WI38 (cell line): ENCODE results near the gene GPX8.
A peak's percentile ranks its signal among the peaks of the same experiment; 100 is the strongest.

Source experiments
- H3K4me3 ChIP-seq: 2 replicates; pipeline ENCODE4 v1.5.1; 2011; ENCODE audit warnings: low read depth, mild to moderate bottlenecking, control low read depth, low read length
- TF ChIP-seq, protein P1 (sequence below): IDR thresholded peaks from 2 replicates; pipeline ENCODE4 v1.5.1; 2012; ENCODE audit warnings: low read depth, mild to moderate bottlenecking, control low read depth, low read length

GPX8 gene, protein sequence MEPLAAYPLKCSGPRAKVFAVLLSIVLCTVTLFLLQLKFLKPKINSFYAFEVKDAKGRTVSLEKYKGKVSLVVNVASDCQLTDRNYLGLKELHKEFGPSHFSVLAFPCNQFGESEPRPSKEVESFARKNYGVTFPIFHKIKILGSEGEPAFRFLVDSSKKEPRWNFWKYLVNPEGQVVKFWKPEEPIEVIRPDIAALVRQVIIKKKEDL

DNA sequence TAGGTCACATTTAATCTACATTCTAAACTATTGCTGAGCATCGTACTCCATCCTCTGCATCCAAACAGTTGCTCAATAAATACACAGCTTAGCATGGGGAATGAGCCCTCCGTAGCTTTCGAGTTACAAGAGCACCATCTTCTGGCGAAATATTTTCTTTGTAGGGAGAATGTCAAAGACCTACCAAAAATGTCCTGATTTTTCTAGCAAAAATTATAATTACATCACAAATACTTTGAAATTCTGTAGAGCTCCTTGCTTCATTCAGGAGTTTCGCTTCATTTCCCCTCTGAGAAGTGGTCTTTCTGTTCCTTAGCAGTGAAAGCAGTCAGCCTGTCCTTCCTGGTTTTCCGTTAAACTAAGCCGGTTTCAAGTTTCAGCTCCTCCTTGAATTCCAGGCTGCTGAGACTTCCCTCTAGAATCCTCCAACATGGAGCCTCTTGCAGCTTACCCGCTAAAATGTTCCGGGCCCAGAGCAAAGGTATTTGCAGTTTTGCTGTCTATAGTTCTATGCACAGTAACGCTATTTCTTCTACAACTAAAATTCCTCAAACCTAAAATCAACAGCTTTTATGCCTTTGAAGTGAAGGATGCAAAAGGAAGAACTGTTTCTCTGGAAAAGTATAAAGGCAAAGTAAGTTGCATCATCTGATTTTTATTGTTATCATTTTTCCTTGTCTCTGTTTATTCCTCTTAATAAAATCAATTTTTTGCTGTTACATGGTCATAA lies at the start of gene GPX8:
Gene GPX8, plus strand, starts transcription at position 409 of the 730 bp plus-strand sequence. Its CDS starts 22 bp downstream, at position 431.
- TF ChIP-seq, protein P1, sequence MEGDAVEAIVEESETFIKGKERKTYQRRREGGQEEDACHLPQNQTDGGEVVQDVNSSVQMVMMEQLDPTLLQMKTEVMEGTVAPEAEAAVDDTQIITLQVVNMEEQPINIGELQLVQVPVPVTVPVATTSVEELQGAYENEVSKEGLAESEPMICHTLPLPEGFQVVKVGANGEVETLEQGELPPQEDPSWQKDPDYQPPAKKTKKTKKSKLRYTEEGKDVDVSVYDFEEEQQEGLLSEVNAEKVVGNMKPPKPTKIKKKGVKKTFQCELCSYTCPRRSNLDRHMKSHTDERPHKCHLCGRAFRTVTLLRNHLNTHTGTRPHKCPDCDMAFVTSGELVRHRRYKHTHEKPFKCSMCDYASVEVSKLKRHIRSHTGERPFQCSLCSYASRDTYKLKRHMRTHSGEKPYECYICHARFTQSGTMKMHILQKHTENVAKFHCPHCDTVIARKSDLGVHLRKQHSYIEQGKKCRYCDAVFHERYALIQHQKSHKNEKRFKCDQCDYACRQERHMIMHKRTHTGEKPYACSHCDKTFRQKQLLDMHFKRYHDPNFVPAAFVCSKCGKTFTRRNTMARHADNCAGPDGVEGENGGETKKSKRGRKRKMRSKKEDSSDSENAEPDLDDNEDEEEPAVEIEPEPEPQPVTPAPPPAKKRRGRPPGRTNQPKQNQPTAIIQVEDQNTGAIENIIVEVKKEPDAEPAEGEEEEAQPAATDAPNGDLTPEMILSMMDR: peak; percentile 43
- H3K4me3 ChIP-seq: peak within 1 kb of the TSS; percentile 75

DNA sequence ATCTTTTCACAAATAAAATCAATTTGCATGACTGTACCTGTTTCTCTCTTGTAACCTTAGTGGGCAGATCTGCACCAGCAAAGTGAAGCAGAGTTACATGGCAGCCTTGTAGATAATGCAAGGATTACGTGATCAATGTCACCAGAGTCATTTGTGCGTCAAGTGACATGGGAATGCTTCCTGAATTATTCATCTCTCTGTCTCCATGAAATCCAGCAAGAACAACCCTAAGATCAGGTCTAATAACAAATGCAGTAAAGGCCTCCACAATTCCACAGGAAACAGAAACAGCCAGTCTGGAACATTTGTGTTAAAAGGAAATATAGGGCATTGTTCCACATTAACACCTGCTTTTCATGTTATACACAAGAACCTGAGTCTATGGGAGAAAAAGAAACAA lies 49.8 kb upstream of the GPX8 start:
- TF ChIP-seq, protein P1: no peak
- no peak overlapping the region for H3K4me3 ChIP-seq

DNA sequence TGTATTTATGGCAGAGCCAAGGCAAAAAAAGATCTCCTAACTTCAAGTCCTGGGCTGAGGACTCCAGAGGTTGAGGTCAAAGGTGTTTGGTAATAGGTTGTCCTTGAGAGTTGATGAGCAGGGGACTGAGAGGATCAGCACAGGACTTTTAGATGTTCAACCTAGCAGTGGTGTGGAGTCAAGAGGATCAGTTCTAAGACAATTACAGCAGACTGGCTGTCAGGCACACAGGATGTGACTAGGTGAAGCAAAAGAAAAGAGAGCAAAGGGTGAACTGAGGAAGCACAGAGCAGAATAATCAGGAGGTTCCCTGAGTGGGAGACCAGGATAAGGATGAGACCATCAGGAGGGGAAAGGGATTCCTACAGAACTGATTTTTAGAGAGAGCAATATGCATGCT lies 46.6 kb upstream of the GPX8 start:
- TF ChIP-seq, protein P1: no peak
- H3K4me3 ChIP-seq: no peak overlapping the region

DNA sequence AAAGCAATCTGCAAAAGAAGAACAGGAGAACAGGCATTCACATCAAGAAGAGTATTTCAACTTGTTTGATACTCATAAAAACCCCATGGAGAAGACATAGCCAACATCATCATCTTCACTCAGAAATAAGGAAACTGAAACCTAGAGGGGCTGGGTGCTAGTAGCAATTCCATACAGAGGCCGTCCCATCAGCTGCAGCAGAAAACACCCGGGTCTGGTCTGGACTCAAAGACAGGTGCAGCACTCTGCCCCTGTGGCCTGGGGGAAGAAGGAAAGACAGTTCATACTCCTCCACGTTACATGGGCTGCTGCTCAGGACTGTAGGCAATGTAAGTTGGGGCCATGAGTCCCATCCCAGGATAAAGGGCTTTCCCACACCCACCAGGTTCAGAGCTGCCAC lies 45.9 kb upstream of the GPX8 start:
- H3K4me3 ChIP-seq: no peak overlapping the region
- TF ChIP-seq, protein P1: no peak

DNA sequence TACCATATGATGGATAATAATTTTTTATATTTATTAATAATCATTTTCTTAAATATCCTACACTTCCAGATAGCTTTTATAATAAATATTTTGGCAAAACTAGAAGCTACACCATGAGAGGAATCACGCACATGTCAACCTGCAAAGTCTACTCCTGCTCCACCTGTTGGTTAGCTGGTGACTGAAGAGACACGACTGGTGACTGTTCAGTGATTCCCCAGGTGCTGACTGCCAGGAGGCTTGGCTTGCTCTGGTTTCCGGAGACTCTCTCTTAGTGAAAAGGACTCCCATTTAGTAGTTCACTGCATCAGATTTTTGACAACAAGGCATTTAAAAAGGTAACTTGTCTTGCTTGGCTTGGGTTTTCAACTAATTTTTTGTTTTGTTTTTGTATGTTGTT lies 36.6 kb upstream of the GPX8 start:
- no peak overlapping the region for H3K4me3 ChIP-seq
- TF ChIP-seq, protein P1: no peak

DNA sequence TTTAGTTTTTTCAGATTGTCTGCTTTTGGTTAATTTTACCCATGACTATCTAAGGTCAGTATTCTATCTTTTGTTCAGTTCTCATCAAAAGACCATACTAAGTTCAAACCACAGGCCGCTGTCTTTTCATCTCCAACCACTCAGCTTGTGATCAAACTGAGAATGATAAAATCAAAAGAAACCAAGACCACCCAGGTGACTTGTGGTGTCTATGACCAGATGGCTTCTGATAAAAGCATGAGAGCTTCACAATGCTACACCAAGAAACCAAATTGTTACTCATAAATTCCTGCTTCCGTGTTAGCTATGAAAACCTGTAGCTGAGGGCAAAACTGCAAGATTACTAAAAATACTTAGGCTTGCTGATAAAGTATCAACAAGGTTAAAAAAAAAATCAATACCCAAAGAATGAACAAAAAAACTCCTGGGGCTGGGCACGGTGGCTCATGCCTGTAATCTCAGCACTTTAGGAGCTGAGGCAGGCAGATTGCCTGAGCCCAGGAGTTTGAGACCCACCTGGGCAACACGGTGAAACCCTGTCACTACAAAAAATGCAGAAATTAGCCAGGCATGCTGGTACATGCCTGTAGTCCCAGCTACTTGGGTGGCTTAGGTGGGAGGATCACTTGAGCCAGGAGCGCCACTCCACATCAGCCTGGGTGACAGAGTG lies 25.8 kb upstream of the GPX8 start:
- TF ChIP-seq, protein P1: no peak
- H3K4me3 ChIP-seq: no peak overlapping the region

DNA sequence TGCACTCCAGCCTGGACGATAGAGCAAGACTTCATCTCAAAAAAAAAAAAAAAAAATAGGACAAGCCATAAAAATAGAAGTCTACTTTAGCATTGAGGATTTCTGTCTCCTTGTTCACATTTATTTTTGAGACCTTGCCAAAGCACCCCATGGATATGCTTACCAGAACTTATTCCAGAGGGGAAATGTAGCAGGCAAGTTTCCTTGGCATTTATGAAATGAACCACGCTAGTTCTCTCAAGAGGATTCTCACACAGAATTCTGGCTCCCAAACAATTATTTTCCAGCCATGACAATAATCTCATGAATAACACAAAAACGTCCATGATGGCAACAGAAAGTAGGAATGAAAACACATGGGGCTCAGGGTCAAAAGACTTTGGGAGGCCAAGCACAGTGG lies 23.4 kb upstream of the GPX8 start:
- H3K4me3 ChIP-seq: no peak overlapping the region
- TF ChIP-seq, protein P1: no peak
